Right kidney (tissue), 1 donor: ENCODE data around the gene HOXD3.

Experiments used
- DNase-seq: peaks from one replicate; pipeline ENCODE4 v3.0.0-alpha.2; 2016

HOXD3 gene

GRCh38 chr2:176177580-176178037, 20.5 kb downstream of the HOXD3 start:
- DNase-seq = no peak

- peak; percentile 93 for DNase-seq
Observed at GRCh38 chr2:176178038-176178756, 21.1 kb downstream of the HOXD3 start.

GRCh38 chr2:176178757-176179295, 21.7 kb downstream of the HOXD3 start:
- no peak for DNase-seq

GRCh38 chr2:176181551-176181950, 24.4 kb downstream of the HOXD3 start:
- DNase-seq = no peak

GRCh38 chr2:176182671-176183070, 25.6 kb downstream of the HOXD3 start:
- DNase-seq = no peak

- no peak for DNase-seq
Observed at GRCh38 chr2:176184749-176185148, 27.6 kb downstream of the HOXD3 start.

GRCh38 chr2:176186024-176186423, 28.9 kb downstream of the HOXD3 start:
- DNase-seq = no peak

- DNase-seq = no peak
Observed at GRCh38 chr2:176187200-176187898, 30.2 kb downstream of the HOXD3 start.

- peak; percentile 94 for DNase-seq
Observed at GRCh38 chr2:176187899-176188773, 31.0 kb downstream of the HOXD3 start, which contains the start of gene HOXD1. Gene HOXD1, plus strand, starts transcription at chr2:176188668. Its CDS starts 134 bp downstream, at chr2:176188802.

GRCh38 chr2:176188774-176189680, 31.9 kb downstream of the HOXD3 start:
- peak; percentile 79 for DNase-seq

- no peak for DNase-seq
Observed at GRCh38 chr2:176189681-176190641, 32.9 kb downstream of the HOXD3 start.

- no peak for DNase-seq
Observed at GRCh38 chr2:176192351-176192750, 35.2 kb downstream of the HOXD3 start.

GRCh38 chr2:176193048-176193447, 35.9 kb downstream of the HOXD3 start:
- DNase-seq = no peak

GRCh38 chr2:176199902-176200301, 42.8 kb downstream of the HOXD3 start:
- DNase-seq = no peak

- no peak for DNase-seq
Observed at GRCh38 chr2:176200971-176201370, 43.9 kb downstream of the HOXD3 start.

- no peak for DNase-seq
Observed at GRCh38 chr2:176202491-176202890, 45.4 kb downstream of the HOXD3 start.

GRCh38 chr2:176205126-176205525, 48.0 kb downstream of the HOXD3 start:
- no peak for DNase-seq

GRCh38 chr2:176206136-176206535, 49.0 kb downstream of the HOXD3 start:
- no peak for DNase-seq

- DNase-seq = no peak
Observed at GRCh38 chr2:176206682-176207081, 49.6 kb downstream of the HOXD3 start.

- no peak for DNase-seq
Observed at GRCh38 chr2:176211110-176211509, 54.0 kb downstream of the HOXD3 start.
